Vagina (tissue), 2 donors: Measurements from ENCODE around the gene SMC4. TPM values are rescaled to one million over a fixed set of nuclear protein-coding genes. Genes with fewer than 3 reads are reported as not detected.

Source experiments
- DNase-seq, 2 donors: peaks; one replicate each; pipeline ENCODE4 v3.0.0-alpha.2; 2017; ENCODE audit errors: extremely low spot score in 2 of 2
- H3K27ac ChIP-seq: fragments of 200-600 bp; sonication (generic); one replicate; pipeline ENCODE4 v1.5.1; 2019
- H3K27me3 ChIP-seq: fragments of 200-600 bp; sonication (generic); one replicate; pipeline ENCODE4 v1.5.1; 2019
- H3K36me3 ChIP-seq, 2 donors: fragments of 200-600 bp; sonication (generic); one replicate each; pipeline ENCODE4 v1.5.1; 2017 to 2019
- H3K4me1 ChIP-seq: fragments of 200-600 bp; sonication (generic); one replicate; pipeline ENCODE4 v1.5.1; 2019
- H3K4me3 ChIP-seq, 2 donors: fragments of 200-600 bp; sonication (generic); 1 replicate in 1 of 2; 2 replicates in 1 of 2; pipeline ENCODE4 v1.5.1; 2016 to 2019
- H3K9me3 ChIP-seq: fragments of 200-600 bp; sonication (generic); one replicate; pipeline ENCODE4 v1.5.1; 2019
- CTCF ChIP-seq, 3 experiments: fragments of 450-650 bp in 2 of 3; fragments of 200-600 bp in 1 of 3; sonication (generic) in 1 of 3; IDR thresholded peaks; one replicate each; pipeline ENCODE4 v1.5.1; 2017 to 2019; ENCODE audit warnings: antibody characterized with exemption in 3 of 3, mild to moderate bottlenecking in 2 of 3, moderate library complexity in 2 of 3
- POLR2A ChIP-seq, 2 donors: fragments of 450-650 bp; IDR thresholded peaks; one replicate each; pipeline ENCODE4 v1.6.1; 2017; ENCODE audit warnings: antibody characterized with exemption in 2 of 2, mild to moderate bottlenecking in 2 of 2, moderate library complexity in 2 of 2
- POLR2AphosphoS5 ChIP-seq, 2 donors: sonication (generic); formaldehyde crosslinking; IDR thresholded peaks; one replicate each; pipeline ENCODE4 v1.9.0; 2017; ENCODE audit warnings: antibody characterized with exemption in 2 of 2, mild to moderate bottlenecking in 2 of 2, low read depth in 1 of 2; ENCODE audit not compliant: insufficient read depth in 1 of 2
- intact Hi-C: fragments of 100-400 bp; cut with DNase I; formaldehyde crosslinking; loops from one replicate; pipeline ENCODE4 v1.15.1; 2023
- total RNA-seq: library from RNA; depleted of rRNA; stranded (reverse); fragments of >200 nt; gene quantifications from one replicate; pipeline ENCODE4 v1.2.3, GENCODE V29; 2016

SMC4 gene
- total RNA-seq, 1 donor from 2014 or later: 41.5 TPM

- Histone ChIP-seq H3K9me3 (no peaks in the 10 kb centered on the region), H3K36me3 (no peaks in the 10 kb centered on the region), H3K4me3 (no peak overlapping the region), H3K27me3 (no peaks in the 10 kb centered on the region), H3K4me1 (no peaks in the 10 kb centered on the region), H3K27ac (no peak overlapping the region)
- no peak for DNase-seq
- intact Hi-C loops: no loop called here
- TF ChIP-seq CTCF (IDR thresholded peaks at IDR 0.05) (no peak), POLR2A (IDR thresholded peaks at IDR 0.05) (no peak), POLR2AphosphoS5 (IDR thresholded peaks at IDR 0.05; ENCODE audit: insufficient read depth in 1 of 2, low read depth in 1 of 2) (no peak)
These were observed 74.5 kb downstream of the SMC4 start for GRCh38 chr3:160473978-160474377.

- H3K36me3 ChIP-seq: no peaks in the 10 kb centered on the region
- H3K9me3 ChIP-seq: no peaks in the 10 kb centered on the region
- no peaks in the 10 kb centered on the region for H3K27me3 ChIP-seq
- TF ChIP-seq POLR2A (IDR thresholded peaks at IDR 0.05) (no peak), POLR2AphosphoS5 (IDR thresholded peaks at IDR 0.05; ENCODE audit: insufficient read depth in 1 of 2, low read depth in 1 of 2) (no peak), CTCF (IDR thresholded peaks at IDR 0.05) (no peak)
- intact Hi-C loops: no loop called here
- no peaks in the 10 kb centered on the region for H3K4me1 ChIP-seq
- no peak overlapping the region for H3K27ac ChIP-seq
- no peak overlapping the region for H3K4me3 ChIP-seq
- DNase-seq: no peak
These were observed 75.0 kb downstream of the SMC4 start for GRCh38 chr3:160474416-160474838.

GRCh38 chr3:160475153-160475552 is 75.7 kb downstream of the SMC4 start:
- intact Hi-C loops: no loop called here
- TF ChIP-seq POLR2A (IDR thresholded peaks at IDR 0.05) (no peak), CTCF (IDR thresholded peaks at IDR 0.05) (no peak), POLR2AphosphoS5 (IDR thresholded peaks at IDR 0.05; ENCODE audit: insufficient read depth in 1 of 2, low read depth in 1 of 2) (no peak)
- Histone ChIP-seq H3K4me1 (no peaks in the 10 kb centered on the region), H3K9me3 (no peaks in the 10 kb centered on the region), H3K27ac (no peak overlapping the region), H3K36me3 (no peaks in the 10 kb centered on the region), H3K4me3 (no peak overlapping the region), H3K27me3 (no peaks in the 10 kb centered on the region)
- DNase-seq: no peak

- Histone ChIP-seq H3K9me3 (no peaks in the 10 kb centered on the region), H3K27me3 (no peaks in the 10 kb centered on the region), H3K4me1 (no peaks in the 10 kb centered on the region), H3K4me3 (no peak overlapping the region), H3K27ac (no peak overlapping the region), H3K36me3 (no peaks in the 10 kb centered on the region)
- intact Hi-C loops: no loop called here
- TF ChIP-seq CTCF (IDR thresholded peaks at IDR 0.05) (no peak), POLR2A (IDR thresholded peaks at IDR 0.05) (no peak)
- no peak for DNase-seq
These were observed 76.4 kb downstream of the SMC4 start for GRCh38 chr3:160475884-160476283.

DNA sequence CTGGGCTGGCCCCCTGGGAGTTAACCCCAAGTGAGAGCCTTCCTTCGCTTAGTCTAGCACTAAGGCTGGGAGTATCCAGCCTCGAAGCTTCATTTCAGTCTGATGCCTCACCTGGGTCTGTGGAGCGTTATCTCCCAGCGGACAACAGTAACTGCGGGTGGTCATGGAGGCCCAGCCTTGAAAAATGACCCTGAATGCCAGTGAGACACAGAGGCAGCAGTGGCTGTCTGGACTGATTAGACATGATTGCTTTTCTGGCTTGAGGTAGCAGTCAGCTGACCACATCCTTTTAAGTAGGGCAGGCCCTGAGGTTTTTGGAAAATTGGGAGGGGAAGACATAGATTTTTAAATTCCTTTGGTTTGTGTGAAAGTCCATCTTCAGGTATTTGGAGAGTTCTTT is 78.3 kb downstream of the SMC4 start:
- H3K27me3 ChIP-seq: no peaks in the 10 kb centered on the region
- intact Hi-C loops: no loop called here
- TF ChIP-seq CTCF (IDR thresholded peaks at IDR 0.05) (no peak), POLR2A (IDR thresholded peaks at IDR 0.05) (no peak), POLR2AphosphoS5 (IDR thresholded peaks at IDR 0.05; ENCODE audit: insufficient read depth in 1 of 2, low read depth in 1 of 2) (no peak)

More for the DNA sequence above, 78.3 kb downstream of the SMC4 start:
- H3K9me3 ChIP-seq: no peaks in the 10 kb centered on the region
- no peaks in the 10 kb centered on the region for H3K36me3 ChIP-seq
- DNase-seq: no peak
- H3K4me1 ChIP-seq: no peaks in the 10 kb centered on the region
- no peak overlapping the region for H3K27ac ChIP-seq
- H3K4me3 ChIP-seq: no peak overlapping the region
